TTC549 (cell line): ENCODE results near the gene STARD13.

Source experiments
- FAIRE-seq: peaks from 2 replicates; lab custom pipeline; 2012; peaks lifted over from hg19 to GRCh38; lab: Jason Lieb, UNC

Gene STARD13

DNA sequence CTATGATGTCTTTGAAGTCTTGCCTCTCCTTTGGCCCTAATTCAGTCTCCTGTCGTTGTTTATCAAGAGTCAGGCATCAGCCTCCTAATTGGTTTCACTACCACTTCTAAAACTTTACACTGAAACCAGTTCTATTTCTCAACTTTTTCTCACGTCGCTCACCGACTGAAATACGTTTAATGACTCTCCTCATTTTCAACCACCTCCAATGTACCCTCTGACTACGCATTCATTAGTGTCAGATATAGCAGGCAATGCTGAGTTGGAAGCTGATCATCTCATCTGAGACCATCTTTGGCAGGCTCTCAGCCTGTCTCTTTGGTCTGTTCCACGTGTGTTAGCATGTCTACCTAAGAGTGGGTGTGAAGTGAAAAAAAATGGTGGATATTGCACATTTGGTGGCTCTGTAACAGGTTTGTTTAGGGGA is 141.2 kb downstream of the STARD13 start:
- no peak for FAIRE-seq

DNA sequence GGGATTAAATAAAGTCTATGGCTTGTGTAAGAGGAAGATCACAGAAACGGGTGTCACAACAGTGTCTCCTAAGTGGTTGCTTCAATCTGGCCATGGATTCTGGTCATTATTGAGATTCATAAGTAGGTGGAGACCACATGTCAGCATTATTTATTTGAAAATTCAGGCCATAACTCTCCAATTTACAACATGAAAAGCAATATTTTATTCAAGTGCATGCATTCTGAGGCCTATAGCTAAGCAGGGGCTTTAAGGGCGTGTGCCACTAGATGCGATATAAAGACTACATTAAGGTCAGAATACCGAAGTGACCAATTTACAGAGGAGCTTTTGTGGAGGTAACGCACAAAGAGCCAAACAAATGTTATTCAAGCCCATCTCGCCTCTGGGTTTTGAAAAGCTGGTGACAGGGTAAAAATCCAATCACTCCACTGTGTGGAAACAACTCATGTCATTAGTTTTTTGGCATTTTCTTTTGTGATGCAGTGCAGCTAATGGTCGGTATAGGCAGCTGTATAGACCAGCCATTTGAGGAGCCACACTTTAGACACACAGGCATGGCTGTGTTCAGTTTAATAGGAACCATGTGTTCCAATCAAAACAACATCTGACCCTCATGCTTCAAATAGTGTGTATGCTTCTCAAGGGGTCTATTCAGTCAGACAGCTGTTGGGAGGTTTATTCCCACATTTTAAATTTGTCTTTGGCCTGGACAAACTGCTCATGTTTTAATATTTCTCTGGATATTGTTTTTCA is 145.6 kb downstream of the STARD13 start:
- no peak for FAIRE-seq

GRCh38 chr13:33139184-33139583 is 146.4 kb downstream of the STARD13 start:
- FAIRE-seq: no peak

- no peak for FAIRE-seq
Observed at GRCh38 chr13:33138441-33138840, 147.1 kb downstream of the STARD13 start.

- no peak for FAIRE-seq
Observed at GRCh38 chr13:33137721-33138120, 147.8 kb downstream of the STARD13 start.

GRCh38 chr13:33135097-33135496 is 150.5 kb downstream of the STARD13 start:
- no peak for FAIRE-seq

GRCh38 chr13:33134213-33134612 is 151.3 kb downstream of the STARD13 start:
- no peak for FAIRE-seq

- no peak for FAIRE-seq
Observed at GRCh38 chr13:33132644-33133440, 152.7 kb downstream of the STARD13 start.

- no peak for FAIRE-seq
Observed at GRCh38 chr13:33129886-33130285, 155.7 kb downstream of the STARD13 start.

GRCh38 chr13:33129094-33129832 is 156.3 kb downstream of the STARD13 start:
- no peak for FAIRE-seq

GRCh38 chr13:33128134-33128533 is 157.4 kb downstream of the STARD13 start:
- no peak for FAIRE-seq

DNA sequence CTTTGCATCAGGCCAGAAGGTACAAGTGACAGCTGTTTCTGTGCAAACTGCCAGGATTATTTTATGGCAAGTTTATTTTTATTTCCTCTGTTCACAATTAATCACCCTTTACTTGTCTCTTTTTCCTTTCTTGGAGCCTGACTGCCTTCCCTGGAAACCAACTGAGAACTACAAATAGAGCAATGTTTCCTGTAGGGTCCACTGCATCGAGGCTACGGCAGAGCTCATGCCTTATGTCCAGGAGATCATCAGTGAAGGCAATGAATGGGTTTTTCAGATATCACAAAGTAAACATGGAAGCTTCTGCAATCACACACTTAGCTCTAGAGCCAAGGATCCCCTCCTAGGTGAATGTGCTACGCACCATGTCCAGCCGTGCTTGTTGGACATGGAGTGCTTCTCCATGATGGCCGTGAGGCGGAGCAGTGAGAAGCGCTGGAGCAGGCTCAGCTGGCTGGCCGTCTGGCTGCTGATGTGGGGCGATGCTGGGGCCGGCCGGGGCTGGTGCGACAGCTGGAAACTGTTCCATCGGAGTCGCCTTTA is 158.5 kb downstream of the STARD13 start:
- no peak for FAIRE-seq

DNA sequence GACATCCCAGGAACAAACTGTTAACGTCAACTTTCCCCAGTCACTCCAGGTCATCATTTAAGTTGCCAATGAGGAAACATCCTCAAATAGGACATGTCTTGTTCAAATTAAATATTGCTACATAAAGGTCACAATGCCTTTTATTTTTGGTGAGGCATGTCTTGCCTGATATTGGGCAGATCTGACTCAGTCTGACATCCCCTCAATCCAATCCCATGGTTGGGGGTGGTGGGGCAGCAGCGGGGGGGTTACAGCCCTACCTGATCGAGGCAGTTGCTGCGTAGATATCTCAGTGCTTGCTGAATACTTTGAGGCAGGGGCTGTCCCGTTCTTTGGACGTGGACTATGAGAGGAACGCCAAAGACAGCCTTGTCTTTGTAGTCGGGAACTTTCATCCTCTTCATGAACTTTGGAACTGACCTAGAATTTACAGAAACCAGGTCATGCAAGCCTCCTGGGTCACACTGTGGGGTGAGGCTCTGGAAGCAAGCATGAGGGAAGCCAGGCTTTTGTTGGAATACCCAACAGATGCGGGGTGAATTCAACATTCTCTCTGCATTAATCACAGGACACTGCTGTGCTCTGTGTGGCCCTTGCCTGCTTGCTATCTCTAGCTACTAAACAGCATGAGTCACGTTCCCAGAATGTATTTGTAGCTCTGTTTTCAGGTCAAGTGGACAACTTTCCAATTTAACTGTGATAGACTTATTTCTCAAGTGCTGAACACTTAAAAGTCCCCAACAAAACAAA is 159.6 kb downstream of the STARD13 start:
- FAIRE-seq: no peak

- no peak for FAIRE-seq
Observed at GRCh38 chr13:33123066-33123859, 162.3 kb downstream of the STARD13 start.

DNA sequence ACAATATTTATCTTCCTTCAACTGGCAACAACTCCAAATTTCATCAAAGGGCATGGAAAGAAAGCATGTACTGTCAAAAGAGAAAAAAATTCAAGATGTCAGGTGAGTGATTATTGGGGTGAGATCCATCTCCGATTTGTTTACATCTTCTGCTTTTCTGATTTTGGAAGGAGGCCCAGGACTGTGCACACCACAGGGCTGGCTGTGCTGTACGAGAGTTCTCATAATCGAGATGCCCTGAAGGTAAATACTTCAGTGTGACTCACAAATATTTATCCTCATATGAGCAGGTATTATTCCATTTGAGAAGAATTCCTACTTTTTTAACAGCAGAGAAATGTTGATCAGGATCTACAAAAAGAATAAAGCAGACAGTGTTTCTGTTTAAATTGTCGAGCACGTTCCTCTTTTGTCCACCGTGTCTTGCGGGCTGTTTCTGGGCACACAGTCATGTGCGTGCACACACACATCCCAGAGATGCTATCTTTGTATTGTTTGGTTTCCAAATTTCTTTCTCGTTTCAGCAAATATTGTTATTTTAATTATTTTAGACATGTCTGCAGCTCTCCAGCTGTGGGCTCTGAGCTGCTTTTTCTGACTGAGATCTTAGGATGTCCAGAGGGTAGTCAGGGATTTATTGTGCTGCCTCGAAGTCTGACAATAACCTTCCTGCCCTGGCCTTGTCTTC is 165.6 kb downstream of the STARD13 start:
- FAIRE-seq: no peak

- no peak for FAIRE-seq
Observed at GRCh38 chr13:33119022-33119781, 166.4 kb downstream of the STARD13 start.

DNA sequence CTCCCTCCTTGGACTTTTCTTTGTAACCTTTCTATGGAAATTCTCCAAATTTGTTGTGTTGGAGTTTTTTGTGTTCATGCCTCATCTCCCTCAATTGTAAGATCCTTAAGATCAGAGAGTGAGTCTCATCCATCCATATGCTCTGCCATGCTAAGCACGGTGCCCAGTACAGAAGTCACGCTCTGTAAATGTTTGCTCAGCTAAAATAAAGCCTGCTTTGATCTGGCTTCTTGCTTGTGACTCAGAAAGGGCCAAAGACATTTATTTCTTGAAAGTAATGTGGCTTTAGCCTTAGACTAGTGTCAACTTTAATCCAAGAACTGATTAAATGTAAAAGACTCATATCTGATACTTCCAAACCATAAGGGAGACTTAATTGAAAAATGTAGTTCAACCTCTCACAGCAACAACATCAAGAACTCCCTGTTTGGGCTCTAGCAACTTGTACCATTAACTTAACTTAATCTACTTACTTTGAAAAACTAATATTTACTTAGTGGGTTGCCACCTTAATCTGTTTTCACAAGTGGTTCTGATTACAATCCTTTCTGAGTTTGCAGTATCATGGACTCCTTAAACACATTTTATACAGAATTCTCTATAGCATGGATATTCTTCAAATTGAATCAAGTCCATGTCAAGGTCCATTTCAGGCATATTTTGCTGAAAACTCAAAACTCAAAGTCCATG is 169.1 kb downstream of the STARD13 start:
- no peak for FAIRE-seq

- FAIRE-seq: no peak
Observed at GRCh38 chr13:33115274-33115673, 170.3 kb downstream of the STARD13 start.

DNA sequence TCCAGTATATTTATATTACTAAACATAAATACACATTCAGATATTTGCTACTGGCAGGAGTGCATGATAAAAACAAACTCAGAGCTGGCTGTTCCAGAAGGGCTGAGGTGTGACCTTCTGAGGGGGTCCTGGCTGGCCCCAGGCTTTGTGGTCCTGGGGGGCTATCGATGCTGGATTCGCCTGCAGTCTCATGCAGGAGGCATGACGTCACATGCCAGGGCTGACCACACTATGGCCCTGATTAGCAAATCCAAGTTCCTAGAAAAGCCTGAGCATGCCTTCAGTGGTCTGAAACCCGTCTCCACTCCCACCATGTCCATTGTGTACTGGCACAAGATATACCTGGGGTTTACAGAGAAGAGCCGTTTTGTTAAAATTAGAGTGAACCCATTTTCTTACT is 171.4 kb downstream of the STARD13 start:
- FAIRE-seq: no peak
